H9 (cell line): ENCODE results near the gene EXOC2. TPM values are rescaled to one million over a fixed set of nuclear protein-coding genes. Genes with fewer than 3 reads are reported as not detected.

ENCODE experiments used
- DNase-seq: peaks from one replicate; pipeline ENCODE4 v3.0.0-alpha.2; 2017
- H2AFZ ChIP-seq: one replicate; pipeline ENCODE4 v1.6.1; 2013; ENCODE audit warnings: mild to moderate bottlenecking, low read length, control low read depth, moderate library complexity
- H2AK5ac ChIP-seq: 2 replicates; pipeline ENCODE4 v1.6.1; 2013; ENCODE audit warnings: low read length, control low read depth, mixed read lengths; ENCODE audit not compliant: insufficient read length
- H2BK120ac ChIP-seq: one replicate; pipeline ENCODE4 v1.6.1; 2013; ENCODE audit warnings: low read depth, mild to moderate bottlenecking, low read length, control low read depth, inconsistent platforms; ENCODE audit not compliant: poor library complexity, severe bottlenecking
- H2BK12ac ChIP-seq: 2 replicates; pipeline ENCODE4 v1.6.1; 2013; ENCODE audit warnings: low read length, control low read depth, mixed read lengths, low read depth; ENCODE audit not compliant: insufficient read length
- H2BK15ac ChIP-seq: 2 replicates; pipeline ENCODE4 v1.6.1; 2013; ENCODE audit warnings: low read depth, low read length, control low read depth
- H2BK20ac ChIP-seq: one replicate; pipeline ENCODE4 v1.6.1; 2013; ENCODE audit warnings: low read depth, mild to moderate bottlenecking, low read length, control low read depth, inconsistent platforms; ENCODE audit not compliant: poor library complexity, severe bottlenecking
- H2BK5ac ChIP-seq: 2 replicates; pipeline ENCODE4 v1.6.1; 2013; ENCODE audit warnings: low read length, control low read depth, mixed read lengths; ENCODE audit not compliant: insufficient read length
- H3K14ac ChIP-seq: 2 replicates; pipeline ENCODE4 v1.6.1; 2013; ENCODE audit warnings: low read length, control low read depth; ENCODE audit not compliant: insufficient read depth
- H3K18ac ChIP-seq: 2 replicates; pipeline ENCODE4 v1.6.1; 2013; ENCODE audit warnings: low read depth, mild to moderate bottlenecking, mixed read lengths, low read length, control low read depth; ENCODE audit not compliant: insufficient read length
- H3K23ac ChIP-seq: 2 replicates; pipeline ENCODE4 v1.6.1; 2013; ENCODE audit warnings: low read length, control low read depth, mixed read lengths, low read depth; ENCODE audit not compliant: insufficient read length
- H3K23me2 ChIP-seq: 2 replicates; pipeline ENCODE4 v1.6.1; 2013; ENCODE audit warnings: low read depth, mild to moderate bottlenecking, mixed read lengths, low read length, control low read depth; ENCODE audit not compliant: insufficient read length, poor library complexity, severe bottlenecking
- H3K27ac ChIP-seq: 2 replicates; pipeline ENCODE4 v1.5.1; 2013; ENCODE audit warnings: low read length, control low read depth, mixed read lengths, low read depth; ENCODE audit not compliant: insufficient read length
- H3K27me3 ChIP-seq: 2 replicates; pipeline ENCODE4 v1.6.1; 2013; ENCODE audit warnings: low read length, control low read depth, inconsistent platforms; ENCODE audit not compliant: insufficient read depth
- H3K4ac ChIP-seq: 2 replicates; pipeline ENCODE4 v1.6.1; 2013; ENCODE audit warnings: low read depth, mild to moderate bottlenecking, control low read depth, inconsistent platforms, low read length, moderate library complexity
- H3K4me1 ChIP-seq: 2 replicates; pipeline ENCODE4 v1.6.1; 2013; ENCODE audit warnings: low read length, control low read depth, inconsistent platforms; ENCODE audit not compliant: insufficient read depth
- H3K4me2 ChIP-seq: 2 replicates; pipeline ENCODE4 v1.6.1; 2013; ENCODE audit warnings: low read length, control low read depth, mixed read lengths; ENCODE audit not compliant: insufficient read length, insufficient read depth
- H3K56ac ChIP-seq: 2 replicates; pipeline ENCODE4 v1.6.1; 2013; ENCODE audit warnings: low read depth, mild to moderate bottlenecking, mixed read lengths, low read length, control low read depth; ENCODE audit not compliant: insufficient read length
- H3K79me1 ChIP-seq: 2 replicates; pipeline ENCODE4 v1.6.1; 2013; ENCODE audit warnings: low read depth, mild to moderate bottlenecking, moderate library complexity, low read length, control low read depth, inconsistent platforms; ENCODE audit not compliant: insufficient read depth, poor library complexity, severe bottlenecking
- H3K79me2 ChIP-seq: 2 replicates; pipeline ENCODE4 v1.6.1; 2013; ENCODE audit warnings: low read length, control low read depth, inconsistent platforms; ENCODE audit not compliant: insufficient read depth
- H3K9ac ChIP-seq: 2 replicates; pipeline ENCODE4 v1.6.1; 2013; ENCODE audit warnings: low read length, control low read depth, mixed read lengths; ENCODE audit not compliant: insufficient read length; ENCODE audit errors: extremely low read depth
- H3K9me3 ChIP-seq: one replicate; pipeline ENCODE4 v1.6.1; 2013; ENCODE audit warnings: low read depth, low read length, inconsistent platforms; ENCODE audit not compliant: control insufficient read depth
- H3T11ph ChIP-seq: one replicate; pipeline ENCODE4 v1.6.1; 2013; ENCODE audit warnings: mild to moderate bottlenecking, low read length, control low read depth, inconsistent platforms
- H4K20me1 ChIP-seq: one replicate; pipeline ENCODE4 v1.6.1; 2013; ENCODE audit not compliant: control insufficient read depth, insufficient read length, insufficient read depth
- H4K5ac ChIP-seq: 2 replicates; pipeline ENCODE4 v1.6.1; 2013; ENCODE audit warnings: low read depth, mild to moderate bottlenecking, mixed read lengths, low read length, control low read depth; ENCODE audit not compliant: insufficient read length
- H4K8ac ChIP-seq: replicated peaks from 2 replicates; pipeline ENCODE4 v1.6.1; 2013; ENCODE audit warnings: low read length, control low read depth, mixed read lengths, low read depth; ENCODE audit not compliant: insufficient read length
- H4K91ac ChIP-seq: 2 replicates; pipeline ENCODE4 v1.6.1; 2013; ENCODE audit warnings: low read depth, mild to moderate bottlenecking, moderate library complexity, mixed read lengths, low read length, control low read depth; ENCODE audit not compliant: insufficient read length
- H3K27ac Mint-ChIP-seq, 3 experiments: 2 replicates in 2 of 3; 3 replicates in 1 of 3; pipeline ENCODE4 v1.8.0; 2020 to 2021; ENCODE audit warnings: mixed read lengths in 3 of 3, mild to moderate bottlenecking in 1 of 3, moderate library complexity in 1 of 3
- H3K27me3 Mint-ChIP-seq: 2 replicates; pipeline ENCODE4 v1.8.0; 2021; ENCODE audit warnings: low read depth, mild to moderate bottlenecking, moderate library complexity, mixed read lengths
- H3K36me3 Mint-ChIP-seq, 3 experiments: 2 replicates in 2 of 3; 3 replicates in 1 of 3; pipeline ENCODE4 v1.8.0; 2020 to 2021; ENCODE audit warnings: low read depth in 3 of 3, mixed read lengths in 3 of 3; ENCODE audit not compliant: insufficient read depth in 1 of 3
- H3K4me1 Mint-ChIP-seq, 2 experiments: 2 replicates each; pipeline ENCODE4 v1.8.0; 2020; ENCODE audit warnings: mixed read lengths in 2 of 2
- H3K4me3 Mint-ChIP-seq, 2 experiments: 2 replicates in 1 of 2; 3 replicates in 1 of 2; pipeline ENCODE4 v1.8.0; 2020 to 2021; ENCODE audit warnings: mild to moderate bottlenecking in 2 of 2, mixed read lengths in 2 of 2, moderate library complexity in 1 of 2
- H3K9me3 Mint-ChIP-seq, 2 experiments: 2 replicates in 1 of 2; 3 replicates in 1 of 2; pipeline ENCODE4 v1.8.0; 2020; ENCODE audit warnings: mild to moderate bottlenecking in 2 of 2, mixed read lengths in 2 of 2, moderate library complexity in 1 of 2
- WGBS: extraction: QIAGEN DNeasy Blood & Tissue Kit; methylation state at CpG from one replicate; pipeline ENCODE4 v1.1.7; 2013; ENCODE audit warnings: missing lambda C conversion rate, low lambda C conversion rate, mixed read lengths; ENCODE audit not compliant: insufficient read length; ENCODE audit errors: extremely low coverage; 5-methylcytosine and 5-hydroxymethylcytosine counted together
- total RNA-seq: library from RNA; stranded (reverse); gene quantifications from 2 replicates; pipeline ENCODE4 v1.2.1, GENCODE V29; 2021
- TF ChIP-seq, protein P1 (sequence below): fragments of 200-600 bp; sonication (generic); conservative IDR thresholded peaks from 3 replicates; pipeline ENCODE4 v1.8.0; 2021; ENCODE audit warnings: antibody characterized with exemption, mild to moderate bottlenecking

Gene EXOC2
- total RNA-seq, 1 experiment from 2014 or later: 29.9 TPM

DNA sequence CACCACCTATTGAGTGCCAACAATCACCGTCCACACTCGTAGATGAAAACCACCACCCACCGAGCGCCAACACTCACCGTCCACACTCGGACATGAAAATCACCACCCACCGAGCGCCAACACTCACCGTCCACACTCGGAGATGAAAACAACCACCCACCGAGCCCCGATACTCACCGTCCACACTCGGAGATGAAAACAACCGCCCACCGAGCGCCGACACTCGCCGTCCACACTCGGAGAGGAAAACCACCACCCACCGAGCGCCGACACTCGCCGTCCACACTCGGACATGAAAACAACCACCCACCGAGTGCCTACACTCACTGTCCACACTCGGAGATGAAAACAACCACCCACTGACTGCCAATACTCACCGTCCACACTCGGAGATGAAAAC lies 172.1 kb downstream of the EXOC2 start:
- no peak overlapping the region for H3K14ac ChIP-seq
- no peak overlapping the region for H4K8ac ChIP-seq
- H4K91ac ChIP-seq: no peak overlapping the region
- Mint-ChIP-seq H3K27me3 (no peaks in the 10 kb centered on the region; the same call in 1 of the 2 replicates), H3K9me3 (peaks cover 28 to 33% of the 10 kb centered on the region in 2 experiments), H3K4me3 (peak overlapping the region in 1 of 2 experiments; percentile 35; a peak in 1 of 5 replicates), H3K36me3 (peaks cover 36 to 40% (median 39%) of the 10 kb centered on the region in 3 experiments), H3K27ac (0 out of 7 replicates have a peak overlapping the region, but pooled peaks of 1 of the 3 experiments have one; percentile 55), H3K4me1 (no peaks in the 10 kb centered on the region)
- H3K18ac ChIP-seq: no peak overlapping the region
- no peaks in the 10 kb centered on the region for H4K20me1 ChIP-seq
- no peaks in the 10 kb centered on the region for H3K79me1 ChIP-seq
- H2BK12ac ChIP-seq: no peak overlapping the region
- H3K56ac ChIP-seq: no peak overlapping the region
- H3K23me2 ChIP-seq: no peaks in the 10 kb centered on the region
- no peak overlapping the region for H3T11ph ChIP-seq
- H4K5ac ChIP-seq: no peak overlapping the region
- H3K27me3 ChIP-seq: no peaks in the 10 kb centered on the region
- H3K23ac ChIP-seq: no peak overlapping the region
- DNase-seq: no peak
- H2AK5ac ChIP-seq: no peak overlapping the region
- no peak overlapping the region for H2AFZ ChIP-seq
- TF ChIP-seq, protein P1, sequence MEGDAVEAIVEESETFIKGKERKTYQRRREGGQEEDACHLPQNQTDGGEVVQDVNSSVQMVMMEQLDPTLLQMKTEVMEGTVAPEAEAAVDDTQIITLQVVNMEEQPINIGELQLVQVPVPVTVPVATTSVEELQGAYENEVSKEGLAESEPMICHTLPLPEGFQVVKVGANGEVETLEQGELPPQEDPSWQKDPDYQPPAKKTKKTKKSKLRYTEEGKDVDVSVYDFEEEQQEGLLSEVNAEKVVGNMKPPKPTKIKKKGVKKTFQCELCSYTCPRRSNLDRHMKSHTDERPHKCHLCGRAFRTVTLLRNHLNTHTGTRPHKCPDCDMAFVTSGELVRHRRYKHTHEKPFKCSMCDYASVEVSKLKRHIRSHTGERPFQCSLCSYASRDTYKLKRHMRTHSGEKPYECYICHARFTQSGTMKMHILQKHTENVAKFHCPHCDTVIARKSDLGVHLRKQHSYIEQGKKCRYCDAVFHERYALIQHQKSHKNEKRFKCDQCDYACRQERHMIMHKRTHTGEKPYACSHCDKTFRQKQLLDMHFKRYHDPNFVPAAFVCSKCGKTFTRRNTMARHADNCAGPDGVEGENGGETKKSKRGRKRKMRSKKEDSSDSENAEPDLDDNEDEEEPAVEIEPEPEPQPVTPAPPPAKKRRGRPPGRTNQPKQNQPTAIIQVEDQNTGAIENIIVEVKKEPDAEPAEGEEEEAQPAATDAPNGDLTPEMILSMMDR: no peak
- H3K4me2 ChIP-seq: no peak overlapping the region
- no peak overlapping the region for H3K27ac ChIP-seq
- no peaks in the 10 kb centered on the region for H3K4me1 ChIP-seq
- H2BK20ac ChIP-seq: no peak overlapping the region
- WGBS: no CpG with 5 or more reads among the region's 31 CpGs
- no peak overlapping the region for H2BK5ac ChIP-seq
- no peaks in the 10 kb centered on the region; the same call in 1 of the 2 replicates for H3K79me2 ChIP-seq
- H3K9me3 ChIP-seq: no peaks in the 10 kb centered on the region
- H3K9ac ChIP-seq: no peak overlapping the region
- H2BK15ac ChIP-seq: no peak overlapping the region
- no peak overlapping the region for H2BK120ac ChIP-seq
- H3K4ac ChIP-seq: no peak overlapping the region
